NCI-H524 (cell line): Measurements from ENCODE around the gene CHAMP1.

Experiments used
- DNase-seq, 2 experiments: peaks; one replicate each; lab custom pipeline; 2025; lab: John Stamatoyannopoulos, UW

Gene CHAMP1

GRCh38 chr13:114314074-114314912, at the start of gene CHAMP1:
Gene CHAMP1, plus strand, starts transcription at chr13:114314503. Its CDS starts 9,340 bp downstream, at chr13:114323843.
- peak; percentile 71 to 94 for DNase-seq

DNA sequence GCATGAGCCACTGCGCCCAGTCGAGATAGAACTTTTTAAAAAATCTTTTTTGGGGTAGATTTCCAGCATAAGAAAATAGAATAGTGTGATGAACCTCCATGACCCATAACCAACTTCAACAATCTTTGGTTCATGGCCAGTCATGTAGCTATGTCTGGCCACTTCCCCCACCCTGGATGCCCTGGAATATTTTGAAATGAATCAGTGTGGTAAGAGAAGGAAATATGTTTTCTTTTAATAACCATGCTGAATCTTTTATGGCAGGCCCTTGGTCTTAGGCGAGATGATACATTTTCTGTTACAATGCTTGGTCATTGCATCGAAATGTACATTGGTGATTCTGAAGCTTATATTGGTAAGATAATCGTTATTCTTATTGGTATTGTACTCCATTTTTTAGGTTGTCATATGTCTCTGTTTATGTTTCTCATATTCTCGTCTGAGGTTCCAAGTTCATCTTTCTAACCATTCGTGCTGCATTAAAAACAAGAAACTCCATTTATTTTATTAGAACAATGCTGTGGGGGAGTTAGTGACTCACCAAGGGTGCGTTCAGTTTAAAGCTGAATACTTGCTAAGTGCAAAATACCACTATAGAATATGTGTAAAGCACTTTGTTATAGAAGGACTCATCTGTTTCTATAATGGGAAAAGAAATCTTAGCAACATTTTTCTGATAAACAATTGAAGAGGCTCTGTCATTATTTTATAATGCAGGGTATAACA, 49.3 kb upstream of the CHAMP1 start:
- DNase-seq = no peak

DNA sequence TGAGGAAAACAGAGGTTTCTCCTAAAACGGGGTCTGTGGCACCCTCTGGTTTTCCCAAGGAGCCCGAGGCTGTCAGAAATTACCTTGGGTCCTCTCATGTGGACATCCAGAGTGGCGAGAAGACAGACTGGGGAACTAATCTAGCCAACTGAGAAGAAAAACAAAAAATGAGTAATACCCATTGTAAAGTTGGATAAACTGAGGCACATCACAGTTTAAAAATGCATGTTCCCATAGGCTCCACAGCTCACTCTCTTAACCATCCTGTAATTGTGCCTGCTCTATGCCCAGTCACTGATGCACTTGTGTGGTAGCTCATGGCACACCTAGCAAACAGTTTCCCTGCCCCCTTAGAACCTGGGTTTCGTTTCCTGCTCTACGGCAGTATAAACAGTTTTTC, 48.1 kb upstream of the CHAMP1 start:
- no peak for DNase-seq

- no peak for DNase-seq
These were observed 45.7 kb upstream of the CHAMP1 start for GRCh38 chr13:114268344-114269280.

DNA sequence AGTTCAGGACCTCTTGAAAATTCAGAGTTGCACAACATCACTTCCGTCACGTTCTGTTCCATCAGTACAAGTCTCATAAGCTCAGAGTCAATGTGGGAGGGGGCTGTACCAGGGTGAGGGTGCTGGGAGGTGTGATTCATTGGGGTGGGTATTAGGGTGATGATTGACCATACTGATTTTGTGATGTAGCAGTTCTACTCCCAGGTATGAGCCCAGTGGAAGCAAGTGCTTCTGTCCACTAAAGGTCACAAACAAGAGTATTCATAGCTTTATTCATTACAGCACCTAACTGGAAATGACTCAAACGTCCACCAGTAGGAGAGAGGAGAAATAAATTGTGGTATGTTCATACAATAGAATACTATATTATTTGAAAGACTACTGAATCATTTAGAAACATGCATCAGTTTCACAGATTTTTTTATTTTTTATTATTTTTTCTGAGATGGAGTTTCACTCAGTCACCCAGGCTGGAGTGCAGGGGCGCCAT, 45.0 kb upstream of the CHAMP1 start:
- DNase-seq = no peak

GRCh38 chr13:114272977-114273376, 41.3 kb upstream of the CHAMP1 start:
- no peak for DNase-seq

- DNase-seq = no peak
These were observed 39.0 kb upstream of the CHAMP1 start for GRCh38 chr13:114275304-114275703.

- DNase-seq = no peak
These were observed 35.2 kb upstream of the CHAMP1 start for GRCh38 chr13:114279146-114279545.

DNA sequence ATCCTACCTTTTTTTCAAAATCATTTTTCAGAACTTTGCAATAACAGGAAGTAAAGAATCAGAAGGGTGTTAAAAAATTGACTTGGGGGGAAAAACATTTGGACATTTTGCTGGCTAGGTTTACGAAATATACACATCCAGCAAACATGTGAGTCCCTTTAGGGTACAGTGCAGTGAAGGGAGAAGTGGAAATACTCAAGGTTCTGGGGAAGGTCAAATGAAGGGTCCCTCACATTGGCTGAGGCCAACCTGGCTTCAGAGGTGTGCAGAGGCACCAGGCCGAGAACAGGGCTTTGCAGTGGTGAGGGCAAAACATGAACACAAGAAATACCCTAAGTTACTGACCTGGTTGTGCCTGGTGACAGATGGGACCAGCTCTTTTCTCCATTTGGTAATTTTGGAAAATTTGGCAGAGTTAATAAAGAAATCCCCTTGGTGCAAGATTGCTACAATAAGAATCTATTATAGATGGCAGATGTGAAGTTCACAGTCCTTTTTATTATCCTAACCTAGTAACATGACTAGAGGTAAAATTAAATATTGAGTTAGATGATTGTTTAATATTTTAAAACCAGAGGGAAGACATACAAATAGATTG, 34.4 kb upstream of the CHAMP1 start:
- no peak for DNase-seq

GRCh38 chr13:114281351-114282040, 32.8 kb upstream of the CHAMP1 start, which contains the start of gene UPF3A:
Gene UPF3A, plus strand, starts transcription at chr13:114281601. Its CDS starts 39 bp downstream, at chr13:114281640.
- DNase-seq = peak; percentile 78 to 91

DNA sequence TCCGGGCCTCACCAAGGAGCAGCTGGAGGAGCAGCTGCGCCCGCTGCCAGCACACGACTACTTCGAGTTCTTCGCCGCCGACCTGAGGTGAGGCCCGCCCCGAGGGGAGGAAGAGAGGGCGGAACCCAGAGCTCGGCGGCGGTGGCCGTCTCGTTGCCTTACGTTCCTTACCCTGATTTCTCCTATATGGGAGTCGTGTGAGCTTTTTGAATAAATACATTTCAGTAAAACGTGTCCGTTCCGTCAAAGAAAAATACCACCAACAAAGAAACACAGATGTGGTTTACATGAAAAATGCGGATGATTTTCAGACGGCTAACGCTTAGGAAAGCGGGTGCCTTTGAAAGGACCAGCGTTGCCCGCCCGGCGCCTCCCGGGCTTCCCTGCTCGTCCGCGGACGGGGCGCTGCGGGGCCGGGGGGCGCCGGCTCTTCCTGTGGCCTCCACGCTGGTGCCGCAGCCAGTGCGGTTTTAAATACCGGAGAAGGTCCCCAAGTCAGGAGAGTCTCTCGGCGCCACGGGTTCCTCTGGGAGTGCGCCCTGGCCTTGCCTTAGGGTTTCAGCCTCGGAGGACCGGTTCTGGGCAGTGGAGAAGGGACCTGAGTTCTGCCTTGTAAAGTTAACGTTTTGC, 32.1 kb upstream of the CHAMP1 start:
- peak; percentile 18 to 41 for DNase-seq

DNA sequence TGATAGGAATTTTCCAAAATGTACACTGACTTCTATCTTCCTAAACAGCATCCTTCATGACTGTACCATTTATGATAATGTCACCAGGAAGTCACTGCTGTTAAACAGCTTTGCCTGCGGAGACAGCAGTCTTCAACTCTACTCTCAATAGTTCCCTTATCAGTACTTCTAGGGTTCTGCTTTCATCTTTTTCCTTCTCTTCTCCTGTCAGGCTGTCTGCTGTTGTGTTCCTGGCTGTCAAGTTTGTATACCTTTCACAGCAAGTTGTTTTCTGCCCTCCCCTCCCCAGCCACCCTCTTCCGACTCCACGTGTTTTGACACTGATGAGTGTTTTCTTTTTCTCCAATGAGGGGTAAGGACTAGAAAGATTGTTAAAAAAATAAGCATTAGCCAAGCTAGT, 30.7 kb upstream of the CHAMP1 start:
- DNase-seq = no peak

DNA sequence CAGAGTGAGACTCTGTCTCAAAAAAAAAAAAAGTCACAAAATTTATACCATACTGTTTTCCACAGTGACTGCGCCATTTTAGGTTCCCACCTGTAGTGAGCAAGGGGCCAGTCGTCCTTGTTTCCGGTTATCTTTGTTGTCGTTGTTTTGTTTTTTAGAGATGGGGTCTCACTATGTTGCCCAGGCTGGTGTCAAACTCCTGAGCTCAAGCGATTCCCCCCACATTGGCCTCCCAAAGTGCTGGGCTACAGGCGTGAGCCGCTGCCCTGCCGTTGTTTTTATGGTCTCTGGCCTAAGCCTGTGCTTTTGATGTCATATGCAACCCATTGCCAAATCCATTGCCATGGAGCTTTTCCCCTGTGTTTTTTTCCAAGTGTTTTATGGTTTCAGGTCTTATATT, 29.6 kb upstream of the CHAMP1 start:
- DNase-seq = no peak

DNA sequence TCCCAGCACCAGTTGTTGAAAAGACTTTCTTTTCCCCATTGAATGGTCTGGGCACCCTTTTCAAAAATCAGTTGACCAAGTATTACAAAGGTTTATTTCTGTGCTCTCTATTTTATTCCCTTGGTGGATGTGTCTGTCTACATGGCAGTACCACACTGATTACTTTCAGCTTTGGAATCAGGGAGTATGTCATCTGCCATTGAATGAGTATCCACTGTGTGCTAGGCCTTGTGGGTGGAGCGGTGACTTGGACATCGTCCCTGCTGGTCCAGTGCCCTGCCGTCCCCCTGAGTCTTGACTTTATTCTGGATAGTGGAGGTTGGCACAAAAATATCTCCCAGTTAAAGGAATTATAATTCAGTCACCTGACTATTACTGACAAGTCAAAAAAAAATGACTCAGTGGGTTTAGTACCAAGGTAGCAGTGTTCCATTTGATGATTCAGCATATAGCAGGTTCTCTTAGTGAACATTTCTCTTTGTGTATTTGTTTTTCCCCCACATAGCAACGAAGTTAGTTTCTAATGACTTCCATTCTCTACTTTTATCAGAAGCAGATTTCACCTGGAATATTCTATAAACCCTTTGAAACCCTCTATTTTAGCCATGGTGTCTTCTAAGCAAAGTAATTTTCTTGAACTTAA, 29.0 kb upstream of the CHAMP1 start:
- DNase-seq = no peak

GRCh38 chr13:114286808-114287207, 27.5 kb upstream of the CHAMP1 start:
- DNase-seq = no peak

DNA sequence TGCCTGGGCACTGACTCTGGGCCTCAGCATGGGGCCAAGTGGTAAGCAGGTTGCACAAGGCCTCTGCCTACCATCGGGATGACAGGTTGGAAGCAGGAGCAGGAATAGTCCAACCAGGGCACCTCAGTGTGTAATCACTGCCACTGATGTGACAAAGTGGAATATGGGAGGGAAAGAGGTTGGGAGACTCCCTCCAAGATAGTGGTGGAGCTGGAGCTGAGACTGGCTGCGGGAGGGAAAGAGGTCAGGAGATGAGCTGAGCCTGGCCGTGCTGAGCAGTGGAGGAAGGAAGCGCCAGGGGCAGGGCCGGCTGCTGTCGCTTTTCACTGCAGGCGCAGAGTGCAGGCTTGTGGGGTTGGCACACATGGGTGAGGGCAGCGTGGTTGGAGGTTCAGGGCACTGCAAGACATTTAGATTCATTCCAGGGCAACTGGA, 26.1 kb upstream of the CHAMP1 start:
- no peak for DNase-seq

- DNase-seq = no peak
These were observed 17.9 kb upstream of the CHAMP1 start for GRCh38 chr13:114296448-114296847.

DNA sequence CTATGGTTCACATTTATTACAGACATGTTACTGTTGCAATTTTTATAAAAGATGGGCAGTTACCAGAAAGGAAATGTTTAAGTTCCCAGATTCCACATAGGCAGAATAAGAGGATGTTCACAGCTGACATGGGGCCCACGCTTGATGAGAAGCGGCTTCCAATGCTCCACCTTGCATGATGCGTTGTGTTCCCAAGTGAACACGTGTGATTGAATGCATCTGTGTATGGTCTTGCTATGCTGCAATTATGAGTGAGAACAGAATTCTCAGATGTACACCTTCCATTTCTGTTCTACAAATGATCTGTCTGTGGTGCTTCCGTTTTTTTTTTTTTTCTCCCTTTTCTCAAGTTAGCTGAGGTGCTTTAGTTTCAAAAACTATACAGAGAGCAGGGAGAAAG, 17.4 kb upstream of the CHAMP1 start:
- DNase-seq = no peak

DNA sequence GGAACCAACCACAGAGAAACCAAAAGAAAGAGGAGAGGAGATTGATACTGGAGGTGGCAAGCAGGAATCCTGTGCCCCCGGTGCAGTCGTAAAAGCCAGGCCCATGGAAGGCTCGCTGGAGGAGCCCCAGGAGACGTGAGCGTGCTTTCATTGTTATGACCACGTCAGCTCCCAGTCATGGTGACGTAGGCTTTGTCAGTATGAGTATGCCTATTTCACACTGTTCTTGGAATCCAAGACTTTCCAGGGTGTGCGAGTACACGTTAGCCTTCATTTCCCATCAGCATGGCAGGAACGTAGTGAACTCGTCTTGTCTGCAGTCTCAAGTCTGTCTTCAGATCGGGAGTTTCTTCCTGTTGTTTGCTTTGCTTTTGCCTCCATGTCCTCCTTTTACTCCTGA, 15.4 kb upstream of the CHAMP1 start:
- DNase-seq = no peak
